GM21619 (cell line): ENCODE results near the gene SERPINA1.

Experiments used
- ATAC-seq: cut with Tn5 transposase; IDR thresholded peaks from one replicate; pipeline ENCODE4 v1.9.1; 2021; ENCODE audit not compliant: unreplicated experiment

SERPINA1 gene

DNA sequence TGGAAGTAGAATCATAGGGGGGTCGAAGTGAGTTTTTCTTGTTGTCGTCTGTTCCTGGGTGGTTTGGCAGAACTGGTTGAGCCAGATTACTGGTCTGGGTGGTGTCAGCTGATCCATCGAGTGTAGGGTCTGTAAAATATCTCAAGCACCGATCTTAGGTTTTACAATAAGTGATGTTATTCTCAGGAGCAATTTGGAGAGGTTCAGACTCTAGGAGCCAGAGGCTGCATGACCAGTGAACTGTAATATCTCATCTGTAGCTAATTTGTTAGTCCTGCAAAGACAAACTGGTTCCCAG is 9.7 kb upstream of the SERPINA1 start:
- no peak for ATAC-seq

DNA sequence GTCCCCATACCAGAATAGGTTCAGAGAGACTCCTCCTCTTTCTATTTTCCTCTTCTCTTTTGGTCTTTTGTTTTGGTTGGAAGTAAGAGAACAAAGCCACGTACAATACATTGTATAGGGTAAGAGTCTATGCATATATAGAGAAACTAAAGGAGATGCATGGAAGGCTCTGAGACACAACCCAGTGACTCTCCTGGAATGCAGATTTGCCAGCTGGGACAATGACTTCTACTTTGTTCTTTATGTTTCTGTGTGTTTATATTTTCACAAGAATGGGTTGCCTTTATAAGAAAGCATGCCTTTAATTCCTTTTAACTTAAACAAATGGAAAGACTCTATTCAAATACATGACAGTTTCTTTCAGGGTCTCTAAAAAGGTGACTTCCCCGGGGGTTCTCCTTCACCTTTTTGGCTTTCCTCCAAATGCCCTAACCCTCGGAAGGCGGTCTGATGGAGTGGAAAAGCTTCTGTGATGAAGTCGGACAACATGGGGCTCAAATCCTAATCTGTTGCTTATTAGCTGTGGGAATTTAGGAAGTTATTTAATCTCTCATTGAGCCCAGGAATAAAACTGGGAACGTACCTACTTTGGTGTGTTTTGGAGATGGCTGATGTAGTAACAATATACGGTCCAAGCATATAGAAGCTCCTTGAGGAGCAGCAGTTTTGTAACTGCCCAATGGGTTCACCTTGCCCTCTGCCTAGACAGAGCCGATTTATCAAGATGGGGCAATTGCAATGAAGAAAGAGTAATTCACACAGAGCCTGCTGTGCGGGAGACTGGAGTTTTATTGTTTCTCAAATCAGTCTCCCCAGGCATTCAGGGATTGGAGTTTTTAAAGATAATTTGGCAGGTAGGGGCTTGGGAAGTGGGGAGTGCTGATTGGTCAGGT is 9.1 kb upstream of the SERPINA1 start:
- ATAC-seq, result no peak

DNA sequence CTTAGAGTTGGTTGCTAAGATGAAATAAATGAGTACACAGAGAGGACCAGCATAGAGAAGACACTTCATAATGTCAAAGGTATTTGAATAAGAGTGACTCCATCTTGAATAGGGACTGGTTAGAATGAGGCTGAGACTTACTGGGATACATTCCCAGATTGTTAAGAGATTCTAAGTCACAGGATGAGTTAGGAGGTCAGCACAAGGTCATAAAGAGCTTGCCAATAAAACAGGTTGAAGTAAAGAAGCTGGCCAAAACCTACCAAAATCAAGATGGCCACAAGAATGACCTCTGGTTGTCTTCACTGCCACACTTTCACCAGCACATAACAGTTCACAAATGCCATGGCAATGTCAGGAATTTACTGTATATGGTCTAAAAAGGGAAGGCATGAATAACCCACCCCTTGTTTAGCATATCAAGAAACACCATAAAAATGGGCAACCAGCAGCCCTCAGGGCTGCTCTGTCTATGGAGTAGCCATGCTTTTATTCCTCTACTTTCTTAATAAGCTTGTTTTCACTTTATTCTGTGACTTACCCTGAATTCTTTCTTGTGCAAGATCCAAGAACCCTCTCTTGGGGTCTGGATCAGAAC is 8.3 kb upstream of the SERPINA1 start:
- no peak for ATAC-seq

DNA sequence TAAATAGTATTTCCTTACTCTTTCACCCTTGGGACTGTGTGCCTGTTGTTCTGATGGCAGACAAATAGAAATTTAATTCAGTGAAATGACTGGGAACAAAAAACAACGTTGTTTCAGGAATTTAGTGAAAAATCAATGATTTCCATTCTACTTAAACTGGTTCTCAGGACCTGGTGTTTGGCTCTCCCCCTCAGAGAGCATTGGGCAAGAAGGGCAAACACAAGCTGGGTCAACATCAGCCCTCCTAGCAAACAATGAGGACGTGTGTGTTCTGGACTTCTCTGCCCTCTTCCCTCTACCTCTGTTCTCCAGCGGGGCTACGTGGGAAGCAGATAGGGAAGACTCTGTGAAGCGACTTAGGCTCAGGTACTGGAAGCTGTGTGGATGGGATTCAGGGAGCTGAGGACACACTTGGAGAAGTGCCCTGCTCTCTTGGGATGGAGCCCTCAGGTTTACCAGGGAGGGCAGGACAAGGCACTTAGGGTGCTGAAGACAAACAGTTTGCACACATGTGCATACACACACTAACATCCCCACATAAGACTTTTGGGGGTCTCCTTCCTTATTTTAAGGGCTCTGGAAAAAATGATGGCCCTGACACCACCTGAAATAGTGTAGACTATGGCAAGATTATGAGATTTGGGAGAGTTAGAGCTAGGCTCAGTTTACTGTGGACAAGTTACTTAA is 7.6 kb upstream of the SERPINA1 start:
- ATAC-seq, result no peak

DNA sequence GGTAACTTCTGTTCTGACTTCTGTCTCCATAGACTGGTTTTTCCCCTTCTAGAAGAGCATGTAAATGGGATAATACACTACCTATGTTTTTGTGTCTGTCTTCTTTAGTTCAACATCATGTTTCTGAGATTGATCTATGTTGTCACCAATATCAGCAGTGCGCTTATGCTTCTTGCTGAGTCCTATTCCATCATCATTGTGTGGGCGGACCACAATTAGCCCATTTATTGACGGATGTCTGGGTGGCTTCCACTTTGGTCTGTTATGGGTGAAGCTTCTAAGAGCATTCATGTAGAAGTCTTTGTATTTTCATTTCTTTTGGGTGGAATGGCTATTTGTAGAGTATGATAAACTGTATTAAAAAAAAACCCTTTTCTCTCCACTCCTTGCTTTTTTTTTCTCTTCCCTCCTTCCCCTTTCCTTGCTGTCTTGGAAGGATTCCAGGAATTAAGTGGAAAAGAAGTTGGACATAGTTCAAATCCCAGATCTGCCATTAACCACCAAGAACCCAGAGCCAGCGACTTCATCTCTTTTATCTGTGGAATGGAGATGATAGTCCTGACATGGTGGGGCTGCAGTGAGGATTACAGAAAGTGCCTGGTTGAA is 7.0 kb upstream of the SERPINA1 start:
- ATAC-seq, result no peak

DNA sequence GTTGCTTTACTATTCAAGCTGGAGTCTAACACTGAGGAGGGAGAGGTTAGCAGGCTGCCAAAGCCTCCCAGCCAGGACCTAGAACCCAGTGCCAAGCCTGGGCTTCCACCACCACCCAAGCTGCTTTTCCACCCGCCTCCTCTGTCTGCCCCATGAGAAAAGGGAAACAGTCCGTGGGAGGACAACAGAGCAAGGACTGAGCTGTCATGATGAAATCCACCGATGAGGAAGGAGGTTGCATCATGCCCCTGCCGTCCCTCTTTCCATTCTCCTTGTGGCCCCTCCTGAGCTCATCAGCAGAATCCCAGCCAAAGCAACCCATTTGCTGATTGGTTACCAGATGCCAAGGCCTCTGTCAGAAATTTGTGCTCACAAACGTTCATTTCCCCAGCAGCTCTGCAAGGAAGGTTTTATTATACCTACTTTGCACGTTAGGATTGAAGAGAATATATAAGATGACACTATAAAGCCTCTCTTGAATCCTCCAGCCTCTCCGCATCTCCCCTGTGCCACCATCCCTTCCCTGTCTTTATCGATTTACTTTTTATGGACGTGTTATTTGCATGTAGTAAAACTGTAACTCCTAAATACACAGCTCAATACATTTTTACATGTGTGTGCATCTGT is 6.3 kb upstream of the SERPINA1 start:
- ATAC-seq, result no peak

DNA sequence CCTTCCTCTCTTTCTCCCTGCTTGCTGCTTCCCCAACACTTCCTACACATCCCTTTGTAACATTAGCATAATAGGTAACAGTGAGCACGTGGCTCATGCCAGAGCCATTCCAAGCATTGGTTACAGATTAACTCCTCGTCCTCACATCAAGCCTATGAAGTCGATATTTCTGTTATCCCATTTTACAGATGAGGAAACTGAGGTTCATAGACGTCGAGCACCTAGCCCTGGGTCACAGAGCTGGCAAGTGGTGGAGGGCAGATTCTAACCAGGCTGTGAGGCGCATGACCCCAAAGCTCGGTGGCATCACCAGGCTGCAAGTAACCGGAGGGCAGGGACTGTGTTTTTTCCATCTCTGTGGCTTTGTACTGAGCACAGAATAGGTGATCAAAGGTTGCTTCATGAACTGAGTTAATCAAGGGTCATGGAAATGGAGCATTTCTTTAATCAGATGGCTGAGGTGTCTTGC is 5.7 kb upstream of the SERPINA1 start:
- no peak for ATAC-seq

DNA sequence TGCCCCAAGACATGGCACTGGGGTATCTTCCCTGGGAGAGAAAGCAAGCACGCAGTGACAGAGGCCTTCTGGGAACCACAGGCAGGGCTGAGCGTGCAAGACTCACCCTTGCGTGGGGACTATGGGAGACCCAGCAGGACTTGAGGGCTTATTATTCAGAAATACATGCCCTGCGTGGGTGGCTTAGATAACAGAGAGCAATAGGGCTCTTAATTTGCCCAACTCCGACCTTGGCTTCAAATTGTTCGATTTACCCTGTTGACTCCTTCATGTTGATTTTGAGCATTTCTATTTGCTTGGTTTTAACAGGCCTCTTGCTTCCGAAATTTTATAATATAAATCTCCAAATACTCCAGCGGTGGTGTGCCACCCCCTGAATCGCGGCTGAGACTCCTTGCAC is 5.1 kb upstream of the SERPINA1 start:
- ATAC-seq, result no peak

DNA sequence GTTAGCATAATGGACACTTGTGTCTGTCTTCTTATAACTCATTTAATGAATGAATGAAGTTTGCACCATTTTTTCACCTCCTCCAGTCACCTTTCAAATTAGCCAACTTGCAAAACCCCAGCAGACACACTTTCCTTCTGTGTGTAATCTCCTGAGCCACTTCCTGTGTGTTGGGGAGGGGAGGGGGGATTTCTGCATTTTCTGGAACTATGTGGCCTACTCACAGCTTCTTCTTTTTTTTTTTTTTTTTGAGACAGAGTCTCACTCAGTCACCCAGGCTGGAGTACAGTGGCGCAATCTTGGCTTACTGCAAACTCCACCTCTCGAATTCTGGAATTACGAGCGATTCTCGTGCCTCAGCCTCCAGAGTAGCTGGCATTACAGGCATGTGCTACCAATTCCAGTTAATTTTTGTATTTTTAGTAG is 4.1 kb upstream of the SERPINA1 start:
- no peak for ATAC-seq

DNA sequence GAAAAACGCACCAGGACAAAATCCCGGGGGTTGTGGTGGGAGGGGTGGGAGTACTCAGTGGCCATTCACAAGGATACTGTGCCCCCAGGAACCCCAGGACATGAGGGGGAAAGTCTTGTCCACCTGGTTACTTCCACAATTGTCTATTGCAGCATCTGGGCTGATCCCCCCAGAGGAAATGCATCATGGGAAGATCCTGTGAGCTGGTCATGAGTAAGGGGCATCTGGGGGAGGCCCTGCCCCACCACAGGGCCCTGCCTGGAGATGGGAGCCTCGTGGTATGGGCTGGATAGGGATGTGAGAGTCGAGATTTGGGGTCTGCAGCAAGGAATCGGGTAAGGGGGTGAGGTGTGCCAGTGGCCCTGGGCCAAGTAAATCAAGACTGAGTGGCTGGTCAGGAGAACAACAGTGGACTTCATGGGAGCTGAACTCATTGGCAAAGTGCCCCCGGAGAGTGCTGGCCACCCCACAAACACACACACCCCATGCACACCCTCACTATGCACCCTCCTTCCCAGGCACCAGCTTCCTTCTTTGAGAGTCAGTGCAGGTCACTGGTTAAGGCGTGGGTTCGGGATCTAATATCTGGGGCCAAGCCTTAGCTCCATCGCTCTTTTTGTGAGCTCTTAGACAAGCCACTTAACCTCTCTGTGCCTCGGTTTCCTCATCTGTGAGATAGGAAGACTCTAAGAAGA is 3.0 kb upstream of the SERPINA1 start:
- no peak for ATAC-seq

DNA sequence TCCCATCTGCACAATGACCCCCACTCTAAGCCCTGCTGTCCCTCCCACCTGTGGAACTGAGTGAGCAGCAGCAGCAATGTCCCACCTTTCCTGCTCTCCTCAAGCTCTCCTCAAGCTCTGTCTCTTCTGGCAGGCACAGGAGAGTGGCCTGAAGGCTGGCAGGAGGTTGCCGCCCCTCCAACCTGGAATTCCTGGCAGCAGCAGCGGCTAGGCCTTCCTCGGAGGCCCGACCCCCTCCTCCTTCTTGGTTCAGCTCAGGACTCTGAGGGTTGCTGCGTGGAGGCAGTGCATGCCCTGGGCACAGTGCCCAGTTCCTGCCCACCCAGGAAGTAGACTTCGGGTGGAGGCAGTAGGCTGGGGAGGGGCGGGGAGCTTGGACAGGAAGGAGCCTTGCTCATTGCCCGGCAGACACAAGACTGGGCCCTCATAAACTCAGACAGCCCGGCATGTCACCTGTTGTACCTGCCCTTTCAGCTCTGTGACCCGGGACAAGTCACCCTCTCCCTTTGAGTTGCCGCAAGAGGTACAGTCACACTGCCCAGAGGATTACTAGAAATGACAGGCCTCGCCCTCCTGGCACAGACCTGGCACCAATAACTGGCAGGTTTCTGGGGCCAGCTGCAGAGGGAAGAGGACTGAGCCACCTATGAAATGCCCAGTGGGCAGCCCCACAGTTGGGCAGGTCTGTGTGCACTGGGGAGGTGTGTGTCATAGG is 2.1 kb upstream of the SERPINA1 start:
- ATAC-seq, result no peak

DNA sequence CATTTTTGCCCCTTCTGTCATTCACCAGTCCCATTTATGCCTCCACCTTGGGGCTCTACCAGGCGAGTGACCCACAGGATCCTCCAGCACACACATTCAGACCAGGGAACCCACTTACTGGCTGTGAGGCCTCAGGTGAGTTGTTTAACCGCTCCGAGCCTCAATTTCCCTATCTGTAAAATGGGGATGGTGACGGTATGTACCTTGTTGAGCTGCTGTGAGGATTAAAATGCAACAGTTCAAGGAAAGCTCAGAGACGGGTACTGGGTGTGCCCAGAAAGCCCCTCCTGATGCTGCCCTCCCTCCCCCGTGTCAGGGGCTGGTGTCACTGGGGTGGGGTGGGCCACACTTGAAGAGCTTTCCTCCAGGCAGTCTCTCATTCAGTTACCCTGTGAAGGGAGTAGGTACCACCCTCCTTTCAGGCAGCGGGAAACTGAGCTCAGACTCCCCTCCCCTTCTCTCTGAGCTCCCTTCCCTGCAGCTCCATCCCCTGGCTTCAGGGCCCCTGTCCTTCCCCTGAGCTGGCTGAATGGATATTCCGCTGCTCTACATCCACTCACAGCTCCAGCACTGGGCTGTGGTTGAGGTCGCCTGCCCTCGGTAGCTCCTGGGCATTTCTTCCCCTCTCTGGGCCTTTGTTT is 1.4 kb upstream of the SERPINA1 start:
- ATAC-seq, result no peak

DNA sequence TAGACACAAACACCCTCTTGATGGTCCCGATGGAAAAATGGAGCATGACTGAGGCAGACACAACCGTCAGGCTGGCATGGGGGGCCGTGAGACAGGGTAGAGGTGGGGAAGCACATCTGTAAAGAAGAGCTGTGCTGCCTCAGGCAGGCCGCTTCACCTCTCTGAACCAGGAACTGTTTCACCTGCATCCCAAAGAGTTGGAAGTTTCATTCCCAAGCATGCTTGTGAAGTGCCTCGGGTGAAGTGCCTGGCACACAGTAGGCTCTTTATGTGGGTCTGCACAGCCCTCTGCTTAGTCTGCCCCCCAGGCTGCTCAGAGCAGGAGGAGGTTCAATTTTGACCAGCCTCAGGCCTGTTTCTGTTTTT is 685 bp upstream of the SERPINA1 start:
- ATAC-seq, result no peak

DNA sequence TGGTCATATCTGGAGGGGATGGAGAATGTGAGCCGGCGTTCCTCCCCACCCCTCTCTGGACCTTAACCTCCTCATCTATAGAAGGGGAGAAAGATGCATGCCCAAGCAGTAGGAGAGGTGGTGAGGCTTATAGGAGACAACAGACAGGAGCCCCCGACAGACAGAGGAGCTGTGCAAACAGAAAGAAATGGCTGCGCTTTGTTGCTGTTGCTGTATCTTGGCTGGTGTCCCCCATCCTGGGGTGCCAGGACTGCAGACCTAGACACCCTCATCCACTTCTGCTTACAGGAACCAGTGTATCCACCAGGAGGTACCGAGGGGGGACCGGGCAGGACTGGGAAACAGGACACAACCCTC is 397 bp downstream of the SERPINA1 start:
- ATAC-seq, result no peak

DNA sequence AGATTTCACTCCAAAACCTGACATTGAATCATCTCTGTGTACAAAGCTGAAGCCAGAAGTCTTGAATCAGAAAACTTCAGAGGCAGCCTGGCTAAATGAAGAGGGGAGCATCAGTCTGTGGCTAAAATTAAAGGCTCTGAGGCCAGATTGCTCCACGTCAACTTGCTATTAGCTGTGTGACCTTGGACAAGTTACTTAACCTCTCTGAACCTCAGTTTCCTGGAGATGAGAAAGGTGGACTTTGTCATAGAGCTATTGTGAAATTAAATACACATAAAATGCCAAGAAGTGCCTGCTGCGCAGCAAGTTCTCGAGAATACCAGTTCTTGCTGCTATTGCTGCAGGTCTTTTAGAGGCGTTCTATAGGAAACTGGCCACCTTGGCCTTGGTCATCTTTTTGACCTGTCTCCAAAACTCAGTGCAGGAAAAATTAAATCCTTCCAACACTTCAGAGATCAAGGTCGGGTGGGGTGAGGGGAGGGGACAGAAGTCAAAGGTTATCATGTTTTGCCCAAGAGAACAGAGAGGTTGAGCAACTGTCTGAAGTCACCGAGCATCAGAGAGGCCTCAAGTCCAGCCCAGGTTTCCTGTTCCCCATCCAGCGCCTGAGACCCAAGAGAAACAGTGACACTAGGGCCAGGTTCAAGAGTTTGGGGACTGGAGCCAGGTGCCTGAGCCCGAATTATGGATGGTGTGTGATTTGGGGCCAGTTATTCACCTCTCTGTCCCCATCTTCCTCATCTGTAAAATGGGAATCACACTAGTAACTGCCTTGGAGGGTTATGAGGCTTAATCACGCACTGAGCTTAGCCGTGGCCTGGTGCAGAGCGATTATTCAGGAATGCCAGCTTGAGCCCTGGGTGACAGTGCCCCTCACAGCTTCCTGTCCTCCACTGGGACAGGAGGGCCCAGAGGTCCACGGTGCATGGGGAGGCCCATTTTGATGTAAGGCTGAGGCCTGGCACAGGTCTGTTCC is 1.1 kb downstream of the SERPINA1 start:
- ATAC-seq, result no peak

DNA sequence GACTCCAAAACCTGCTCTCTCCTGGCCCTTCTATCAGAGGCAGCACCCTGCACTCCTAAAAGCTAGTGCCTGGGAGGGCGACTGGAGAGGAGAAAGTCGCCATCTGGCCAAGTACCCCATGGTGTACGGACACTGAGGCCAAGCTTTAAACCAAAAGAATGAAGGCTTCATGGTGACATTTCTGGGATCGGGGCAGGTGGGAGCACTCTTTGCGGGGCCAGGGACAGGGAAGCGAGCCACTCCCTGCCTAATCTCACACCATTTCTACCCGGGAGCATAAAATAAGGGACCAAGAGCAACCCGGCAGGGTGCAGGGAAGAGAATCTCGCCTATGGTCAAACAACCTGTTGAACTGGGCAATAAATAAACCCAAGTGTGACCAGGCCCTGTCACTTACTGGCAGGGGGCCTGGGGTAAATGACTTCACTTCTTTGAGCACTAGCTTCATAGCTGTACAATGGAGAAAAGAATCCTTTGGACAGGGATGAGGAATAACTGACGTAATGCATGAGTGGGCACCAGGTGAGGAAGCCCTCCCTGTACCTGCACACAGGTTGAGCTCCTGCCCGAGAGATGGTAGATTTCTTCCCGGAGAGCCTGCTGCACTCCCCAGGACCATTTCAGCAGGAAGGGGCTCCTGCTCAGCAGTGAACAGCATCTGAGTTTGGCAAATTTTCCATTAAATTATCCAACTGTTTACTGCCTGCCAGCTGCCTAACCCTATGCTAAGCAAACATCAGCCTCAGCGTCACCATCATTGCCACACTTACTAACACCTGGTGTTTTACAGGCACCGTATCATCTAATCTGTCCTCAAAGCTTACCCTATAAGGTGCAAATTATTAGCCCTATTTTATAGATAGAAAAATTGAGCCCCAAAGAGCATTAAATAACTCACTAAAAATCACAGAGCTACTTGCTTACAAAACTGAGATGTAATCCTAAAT is 2.0 kb downstream of the SERPINA1 start:
- ATAC-seq, result no peak

DNA sequence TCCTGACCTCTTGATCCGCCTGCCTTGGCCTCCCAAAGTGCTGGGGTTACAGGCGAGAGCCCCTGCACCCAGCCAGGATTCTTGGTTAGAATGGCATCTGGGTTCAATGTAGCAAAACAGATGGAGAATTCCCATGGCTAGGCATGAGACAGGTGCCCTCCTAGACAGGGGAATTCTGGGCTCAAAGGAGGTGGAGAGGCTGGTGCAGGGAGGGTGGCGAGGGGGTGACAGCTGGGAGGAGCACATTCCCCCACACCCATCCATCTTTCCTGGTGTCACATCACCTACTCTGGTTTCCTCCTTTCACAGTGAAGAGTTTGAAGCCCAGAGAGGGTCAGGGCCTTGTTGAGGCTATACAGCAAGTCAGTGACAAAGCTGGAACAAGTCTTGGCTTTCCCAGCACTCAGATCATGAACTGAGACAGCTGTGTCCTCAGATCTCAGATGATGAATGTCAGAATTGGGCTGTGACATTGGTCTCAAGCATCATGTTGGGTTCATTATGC is 2.8 kb downstream of the SERPINA1 start:
- ATAC-seq, result no peak
